ENCODE data around the gene CCL14.
"Not testable (repeated sequence)": the region's sequence is repeated elsewhere in the genome, so short reads cannot be mapped to it uniquely, and the experiment has no call there.

DNA sequence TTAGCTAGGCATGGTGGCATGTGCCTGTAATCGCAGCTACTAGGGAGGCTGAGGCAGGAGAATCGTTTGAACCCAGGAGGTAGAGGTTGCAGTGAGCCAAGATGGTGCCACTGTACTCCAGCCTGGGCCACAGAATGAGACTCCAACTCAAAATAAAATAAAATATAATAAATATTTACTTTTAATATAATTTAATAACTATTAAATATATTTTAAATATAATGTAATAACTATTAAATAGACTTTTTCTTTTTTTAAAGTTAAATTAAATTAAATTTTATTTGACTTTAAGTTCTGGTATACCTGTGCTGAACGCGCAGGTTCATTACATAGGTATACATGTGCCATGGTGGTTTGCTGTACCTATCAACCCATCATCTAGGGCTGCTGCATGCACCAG, 29.4 kb upstream of the CCL14 start:
- TF ChIP-seq, protein P1, sequence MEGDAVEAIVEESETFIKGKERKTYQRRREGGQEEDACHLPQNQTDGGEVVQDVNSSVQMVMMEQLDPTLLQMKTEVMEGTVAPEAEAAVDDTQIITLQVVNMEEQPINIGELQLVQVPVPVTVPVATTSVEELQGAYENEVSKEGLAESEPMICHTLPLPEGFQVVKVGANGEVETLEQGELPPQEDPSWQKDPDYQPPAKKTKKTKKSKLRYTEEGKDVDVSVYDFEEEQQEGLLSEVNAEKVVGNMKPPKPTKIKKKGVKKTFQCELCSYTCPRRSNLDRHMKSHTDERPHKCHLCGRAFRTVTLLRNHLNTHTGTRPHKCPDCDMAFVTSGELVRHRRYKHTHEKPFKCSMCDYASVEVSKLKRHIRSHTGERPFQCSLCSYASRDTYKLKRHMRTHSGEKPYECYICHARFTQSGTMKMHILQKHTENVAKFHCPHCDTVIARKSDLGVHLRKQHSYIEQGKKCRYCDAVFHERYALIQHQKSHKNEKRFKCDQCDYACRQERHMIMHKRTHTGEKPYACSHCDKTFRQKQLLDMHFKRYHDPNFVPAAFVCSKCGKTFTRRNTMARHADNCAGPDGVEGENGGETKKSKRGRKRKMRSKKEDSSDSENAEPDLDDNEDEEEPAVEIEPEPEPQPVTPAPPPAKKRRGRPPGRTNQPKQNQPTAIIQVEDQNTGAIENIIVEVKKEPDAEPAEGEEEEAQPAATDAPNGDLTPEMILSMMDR (IDR thresholded peaks at IDR 0.05): not testable (repeated sequence)
- not testable (repeated sequence) for TF ChIP-seq POLR2A (IDR thresholded peaks at IDR 0.05)

All from esophagus squamous epithelium (tissue), 4 donors.